K562 (cell line): ENCODE results near the gene PRKG1. TPM values are rescaled to one million over a fixed set of nuclear protein-coding genes. Genes with fewer than 3 reads are reported as not detected.

Experiments
- ATAC-seq: fragments of 200-7000 bp; cut with Tn5 transposase; 3 replicates; pipeline ENCODE4 v1.9.1; 2020; ENCODE audit warnings: moderate library complexity
- BruUV-seq: library from RNA; stranded (reverse); fragments of 400-500 nt; replicated peaks from 2 replicates; lab custom pipeline; 2021; lab: Mats Ljungman, UMichigan
- CTCF ChIA-PET: fragments of 300-600 bp; formaldehyde crosslinking; extraction: SDS; loops from one replicate; lab custom pipeline; 2021; ENCODE audit warnings: low intra/inter-chr PET ratio; lab: Yijun Ruan, JAX
- POLR2A ChIA-PET: fragments of 300-600, 350-650 bp; sonication (Branson Sonifier 250); formaldehyde crosslinking; extraction: SDS; loops from one replicate; lab custom pipeline; 2021; ENCODE audit warnings: antibody characterized with exemption, inconsistent platforms; lab: Yijun Ruan, JAX
- DNase-seq, 4 experiments: peaks; one replicate each; pipeline versions ENCODE4 v3.0.0 to v3.0.0-alpha.2; 2011 to 2018; ENCODE audit warnings: low spot score in 3 of 4, mixed read lengths in 3 of 4; ENCODE audit errors: extremely low read depth in 1 of 4
- FAIRE-seq: peaks from 2 replicates; lab custom pipeline; 2011; peaks lifted over from hg19 to GRCh38; lab: Jason Lieb, UNC
- H2AFZ ChIP-seq: 2 replicates; pipeline ENCODE4 v1.6.0; 2011; ENCODE audit warnings: low read depth, low read length, control low read depth, inconsistent platforms
- H3K27ac ChIP-seq: fragments of 200-600 bp; 3 replicates; pipeline ENCODE4 v1.8.0; 2011; ENCODE audit warnings: low read depth, mild to moderate bottlenecking, control low read depth, inconsistent platforms, low read length, moderate library complexity, mixed read lengths; ENCODE audit errors: extremely low read depth
- H3K27me3 ChIP-seq, 2 experiments: fragments of 300-600 bp in 1 of 2; 2 replicates in 1 of 2; 3 replicates in 1 of 2; pipeline versions ENCODE4 v1.6.0 to v1.8.0; 2011; ENCODE audit warnings: inconsistent platforms in 2 of 2, low read length in 2 of 2, mild to moderate bottlenecking in 1 of 2, mixed read lengths in 1 of 2, moderate library complexity in 1 of 2; ENCODE audit not compliant: control insufficient read depth in 2 of 2, insufficient read depth in 2 of 2
- H3K36me3 ChIP-seq: fragments of 300-600 bp; 3 replicates; pipeline ENCODE4 v1.8.0; 2011; ENCODE audit warnings: mild to moderate bottlenecking, low read length, inconsistent platforms; ENCODE audit not compliant: control insufficient read depth, insufficient read depth
- H3K4me1 ChIP-seq, 2 experiments: fragments of 200-600 bp in 1 of 2; replicated peaks in 1 of 2; 2 replicates in 1 of 2; 3 replicates in 1 of 2; pipeline versions ENCODE4 v1.5.1 to v1.8.0; 2011; ENCODE audit warnings: inconsistent platforms in 2 of 2, low read length in 2 of 2, mild to moderate bottlenecking in 1 of 2, mixed read lengths in 1 of 2, moderate library complexity in 1 of 2; ENCODE audit not compliant: control insufficient read depth in 2 of 2, insufficient read depth in 2 of 2
- H3K4me2 ChIP-seq: 2 replicates; pipeline ENCODE4 v1.6.1; 2011; ENCODE audit warnings: low read length, control low read depth, inconsistent platforms, mixed read lengths; ENCODE audit not compliant: insufficient read depth
- H3K4me3 ChIP-seq: fragments of 200-600 bp; sonication (generic), shearing (Covaris generic); 2 replicates; pipeline ENCODE4 v1.5.1; 2016; ENCODE audit warnings: control low read depth, inconsistent platforms
- H3K79me2 ChIP-seq: fragments of 200-600 bp; 3 replicates; pipeline ENCODE4 v1.8.0; 2011; ENCODE audit warnings: low read length, inconsistent platforms; ENCODE audit not compliant: control insufficient read depth, insufficient read depth
- H3K9ac ChIP-seq, 2 experiments: 2 replicates each; pipeline versions ENCODE4 v1.6.0 to v1.6.1; 2011; ENCODE audit warnings: low read depth in 2 of 2, low read length in 2 of 2, control low read depth in 1 of 2, inconsistent platforms in 1 of 2, mild to moderate bottlenecking in 1 of 2, mixed read lengths in 1 of 2; ENCODE audit not compliant: insufficient read depth in 1 of 2
- H3K9me1 ChIP-seq: one replicate; pipeline ENCODE4 v1.6.0; 2011; ENCODE audit warnings: inconsistent platforms, mild to moderate bottlenecking, low read length, moderate library complexity; ENCODE audit not compliant: control insufficient read depth, insufficient read depth
- H3K9me3 ChIP-seq: replicated peaks from 2 replicates; pipeline ENCODE4 v1.5.1; 2011; ENCODE audit warnings: low read depth, low read length, inconsistent platforms; ENCODE audit not compliant: control insufficient read depth, insufficient read depth
- H4K20me1 ChIP-seq: replicated peaks from 2 replicates; pipeline ENCODE4 v1.6.1; 2011; ENCODE audit warnings: low read length, inconsistent platforms, mixed read lengths; ENCODE audit not compliant: control insufficient read depth, insufficient read depth
- HDAC1 ChIP-seq, 2 experiments: fragments of 450-650 bp; IDR thresholded peaks; 2 replicates each; pipeline ENCODE4 v1.6.1; 2016 to 2017; ENCODE audit warnings: inconsistent platforms in 1 of 2, mild to moderate bottlenecking in 1 of 2, moderate library complexity in 1 of 2
- KLF13 ChIP-seq: fragments of 450-650 bp; IDR thresholded peaks from 2 replicates; pipeline ENCODE4 v1.6.1; 2016; ENCODE audit warnings: missing genetic modification characterization, low read depth, mild to moderate bottlenecking, missing compliant biosample characterization, moderate library complexity, borderline replicate concordance
- MCM2 ChIP-seq: fragments of 450-650 bp; IDR thresholded peaks from 2 replicates; pipeline ENCODE4 v1.6.1; 2017; ENCODE audit warnings: low read depth, mild to moderate bottlenecking
- PCBP2 ChIP-seq: fragments of 200-400 bp; formaldehyde crosslinking; IDR thresholded peaks from 2 replicates; pipeline ENCODE4 v1.6.1; 2018; ENCODE audit warnings: low read length, low read depth, mild to moderate bottlenecking, moderate library complexity; ENCODE audit not compliant: poor library complexity, severe bottlenecking
- POLR2AphosphoS5 ChIP-seq: IDR thresholded peaks from 2 replicates; pipeline ENCODE4 v1.6.1; 2011; ENCODE audit warnings: mild to moderate bottlenecking, low read depth, low read length, moderate library complexity; ENCODE audit not compliant: control insufficient read depth, insufficient read depth
- SMAD2 ChIP-seq: fragments of 150-350 bp; IDR thresholded peaks from 2 replicates; pipeline ENCODE4 v1.6.1; 2014; ENCODE audit warnings: low read depth, mild to moderate bottlenecking, low read length
- XRCC3 ChIP-seq: fragments of 450-650 bp; IDR thresholded peaks from 2 replicates; pipeline ENCODE4 v1.6.1; 2017; ENCODE audit warnings: mild to moderate bottlenecking, moderate library complexity
- ZNF780A ChIP-seq: fragments of 250-450 bp; sonication (Bioruptor Pico); IDR thresholded peaks from 2 replicates; pipeline ENCODE4 v1.5.0; 2021; ENCODE audit warnings: mild to moderate bottlenecking
- WGBS: fragments of 100-300 bp; shearing (Covaris generic); methylation state at CpG from one replicate; pipeline ENCODE4 v1.1.6; 2016; ENCODE audit warnings: low coverage, mixed read lengths; ENCODE audit not compliant: insufficient coverage; ENCODE audit errors: missing lambda C conversion rate; 5-methylcytosine and 5-hydroxymethylcytosine counted together
- in situ Hi-C: fragments of 300-500 bp; cut with MboI; formaldehyde crosslinking; loops from 4 replicates; pipeline ENCODE4 v1.15.0; 2018; ENCODE audit warnings: inconsistent platforms, mixed read lengths
- intact Hi-C: fragments of 100-400 bp; cut with micrococcal nuclease; formaldehyde crosslinking; loops from 2 replicates; pipeline ENCODE4 v1.14.2; 2022
- polyA plus RNA-seq, 8 experiments: library from polyadenylated mRNA; depleted of rRNA in 4 of 8; stranded (reverse) in 5 of 8; unstranded in 3 of 8; fragments of >200 nt; fragmentation: Nextera tagmentation in 2 of 8; fragmentation: Illumina TruSeq in 1 of 8; extraction: Ambion mirVana in 2 of 8; extraction: Trizol in 1 of 8; gene quantifications; 2 replicates each; pipeline versions ENCODE4 v1.2.1 to v1.2.3, GENCODE V29; 2011 to 2014; ENCODE audit warnings: inconsistent platforms in 1 of 8, missing spikeins in 1 of 8
- total RNA-seq, 7 experiments: library from RNA; depleted of rRNA in 6 of 7; stranded (reverse); fragments of >200 nt in 6 of 7; fragmentation: Illumina TruSeq in 2 of 7; extraction: Trizol in 2 of 7; gene quantifications; 2 replicates each; pipeline versions ENCODE4 v1.2.1 to v1.2.3, GENCODE V29; 2011 to 2021; ENCODE audit warnings: low replicate concordance in 1 of 7
- TF ChIP-seq, protein P1 (sequence below): sonication (generic); formaldehyde crosslinking; IDR thresholded peaks from 2 replicates; pipeline ENCODE4 v1.8.0; 2022; ENCODE audit warnings: mild to moderate bottlenecking, missing genetic modification reagents
- TF ChIP-seq, protein P2 (sequence below): fragments of 450-650 bp; IDR thresholded peaks from 2 replicates; pipeline ENCODE4 v1.6.1; 2016

The PRKG1 gene
- total and polyA plus RNA-seq, 9 of the 15 experiments (the other 6 are each of a cell fraction or from before 2014, with no cell fraction given), result 0.22 TPM; not detected in 8

DNA sequence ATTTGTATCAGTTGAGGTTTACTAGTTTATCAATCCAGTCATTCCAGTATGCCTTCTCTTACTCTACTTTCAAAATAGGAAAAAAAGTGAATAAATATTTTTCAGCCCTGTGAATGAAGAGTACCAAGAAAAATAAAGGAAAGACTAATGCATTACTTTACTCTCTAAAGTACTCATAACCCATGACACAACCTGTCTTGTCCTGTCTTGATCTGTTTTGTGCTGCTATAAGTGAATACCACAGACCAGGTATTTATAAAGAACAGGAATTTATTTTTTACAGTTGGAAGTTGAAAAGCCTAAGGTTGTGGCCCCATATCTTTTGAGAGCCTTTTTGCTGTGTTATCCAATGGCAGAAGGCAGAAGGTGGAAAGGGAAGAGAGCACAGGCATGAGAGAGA lies 1045.2 kb downstream of the PRKG1 start:
- CTCF ChIA-PET, result no interaction called here
- no peak overlapping the region for H3K9ac ChIP-seq
- no peaks in the 10 kb centered on the region for H3K9me3 ChIP-seq
- no peak overlapping the region for H3K4me2 ChIP-seq
- no peaks in the 10 kb centered on the region for H3K27me3 ChIP-seq
- no peak overlapping the region for H2AFZ ChIP-seq
- BruUV-seq, result no TSS peak
- no peaks in the 10 kb centered on the region for H4K20me1 ChIP-seq
- no peaks in the 10 kb centered on the region for H3K4me1 ChIP-seq
- no peak overlapping the region for H3K4me3 ChIP-seq
- no peaks in the 10 kb centered on the region for H3K36me3 ChIP-seq
- POLR2A ChIA-PET, result no interaction called here
- H3K27ac ChIP-seq, result no peak overlapping the region
- DNase-seq, result no peak
- in situ Hi-C loops, result no loop called here
- no peaks in the 10 kb centered on the region for H3K9me1 ChIP-seq
- ATAC-seq, result no peak
- intact Hi-C loops, result no loop called here
- TF ChIP-seq HDAC1 (IDR thresholded peaks at IDR 0.05) (no peak), PCBP2 (no peak), XRCC3 (no peak)
- TF ChIP-seq, protein P1, sequence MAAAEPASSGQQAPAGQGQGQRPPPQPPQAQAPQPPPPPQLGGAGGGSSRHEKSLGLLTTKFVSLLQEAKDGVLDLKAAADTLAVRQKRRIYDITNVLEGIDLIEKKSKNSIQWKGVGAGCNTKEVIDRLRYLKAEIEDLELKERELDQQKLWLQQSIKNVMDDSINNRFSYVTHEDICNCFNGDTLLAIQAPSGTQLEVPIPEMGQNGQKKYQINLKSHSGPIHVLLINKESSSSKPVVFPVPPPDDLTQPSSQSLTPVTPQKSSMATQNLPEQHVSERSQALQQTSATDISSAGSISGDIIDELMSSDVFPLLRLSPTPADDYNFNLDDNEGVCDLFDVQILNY (CRISPR knock-in tag), result no peak
- H3K79me2 ChIP-seq, result no peaks in the 10 kb centered on the region
- no peak for FAIRE-seq

DNA sequence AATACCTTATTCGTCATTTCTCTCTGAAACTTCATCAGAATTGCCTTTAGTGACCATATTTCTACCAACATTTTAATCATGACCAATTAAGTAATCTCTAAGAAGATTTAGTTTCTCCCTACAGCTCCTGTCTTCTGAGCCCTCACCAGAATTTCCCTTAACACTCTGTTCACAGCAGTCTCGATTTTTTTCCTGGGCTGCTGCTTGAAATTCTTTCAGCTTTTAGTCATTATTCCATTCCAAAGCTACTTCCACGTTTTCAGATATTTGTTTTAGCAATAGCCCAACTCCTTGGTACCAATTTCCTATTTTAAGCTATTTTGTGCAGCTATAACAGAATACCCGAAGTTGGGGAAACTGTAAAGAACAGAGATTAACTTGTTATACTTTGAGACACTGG lies 1047.4 kb downstream of the PRKG1 start:
- BruUV-seq, result no TSS peak

More for the DNA sequence above, 1047.4 kb downstream of the PRKG1 start:
- Histone ChIP-seq H3K4me2 (no peak overlapping the region), H3K9me3 (no peaks in the 10 kb centered on the region), H3K36me3 (no peaks in the 10 kb centered on the region), H4K20me1 (no peaks in the 10 kb centered on the region), H3K27ac (no peak overlapping the region), H3K4me3 (no peak overlapping the region), H3K9ac (no peak overlapping the region), H3K9me1 (no peaks in the 10 kb centered on the region), H2AFZ (no peak overlapping the region), H3K79me2 (no peaks in the 10 kb centered on the region), H3K27me3 (no peaks in the 10 kb centered on the region), H3K4me1 (no peaks in the 10 kb centered on the region)
- 3% methylated on average over 4 of the region's 4 CpGs for WGBS
- TF ChIP-seq ZNF780A (no peak), KLF13 (no peak), POLR2AphosphoS5 (no peak), MCM2 (no peak), SMAD2 (no peak)
- TF ChIP-seq, protein P2, sequence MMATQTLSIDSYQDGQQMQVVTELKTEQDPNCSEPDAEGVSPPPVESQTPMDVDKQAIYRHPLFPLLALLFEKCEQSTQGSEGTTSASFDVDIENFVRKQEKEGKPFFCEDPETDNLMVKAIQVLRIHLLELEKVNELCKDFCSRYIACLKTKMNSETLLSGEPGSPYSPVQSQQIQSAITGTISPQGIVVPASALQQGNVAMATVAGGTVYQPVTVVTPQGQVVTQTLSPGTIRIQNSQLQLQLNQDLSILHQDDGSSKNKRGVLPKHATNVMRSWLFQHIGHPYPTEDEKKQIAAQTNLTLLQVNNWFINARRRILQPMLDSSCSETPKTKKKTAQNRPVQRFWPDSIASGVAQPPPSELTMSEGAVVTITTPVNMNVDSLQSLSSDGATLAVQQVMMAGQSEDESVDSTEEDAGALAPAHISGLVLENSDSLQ, result no peak
- POLR2A ChIA-PET, result no interaction called here
- DNase-seq, result no peak
- CTCF ChIA-PET, result no interaction called here
- intact Hi-C loops, result no loop called here
- FAIRE-seq, result no peak
- no peak for ATAC-seq
- in situ Hi-C loops, result no loop called here
